ENCODE measurements around the gene DIS3L2.
"Not testable (repeated sequence)": the region's sequence is repeated elsewhere in the genome, so short reads cannot be mapped to it uniquely, and the experiment has no call there.

The DIS3L2 gene

GRCh38 chr2:232378735-232379151 is 417.2 kb downstream of the DIS3L2 start, which contains the start of gene ALPP:
TSS of gene ALPP (plus strand) at chr2:232378751. CDS start at chr2:232378803, 52 bp downstream.
- not testable (repeated sequence) for DNase-seq

GRCh38 chr2:232379610-232380590 is 418.4 kb downstream of the DIS3L2 start:
- not testable (repeated sequence) for DNase-seq

GRCh38 chr2:232381204-232382031 is 419.9 kb downstream of the DIS3L2 start:
- not testable (repeated sequence) for DNase-seq

- no peak for DNase-seq
Observed at GRCh38 chr2:232382331-232383225, 421.1 kb downstream of the DIS3L2 start.

- no peak for DNase-seq
Observed at GRCh38 chr2:232384466-232384865, 423.0 kb downstream of the DIS3L2 start.

GRCh38 chr2:232385058-232385457 is 423.5 kb downstream of the DIS3L2 start:
- DNase-seq = not testable (repeated sequence)

GRCh38 chr2:232385660-232386489 is 424.4 kb downstream of the DIS3L2 start:
- DNase-seq = no peak

GRCh38 chr2:232386490-232386739 is 424.9 kb downstream of the DIS3L2 start:
- no peak for DNase-seq
